HPDE6-E6E7 (cell line): Measurements from ENCODE around the gene ATP8A2.
"Not testable (repeated sequence)": the region's sequence is repeated elsewhere in the genome, so short reads cannot be mapped to it uniquely, and the experiment has no call there.

Experiments used
- DNase-seq: peaks from one replicate; pipeline ENCODE4 v3.0.0; 2011; ENCODE audit warnings: missing footprints; ENCODE audit errors: extremely low spot score

ATP8A2 gene

GRCh38 chr13:25462301-25463125 lies 90.7 kb downstream of the ATP8A2 start:
- no peak for DNase-seq

- no peak for DNase-seq
These were observed 91.7 kb downstream of the ATP8A2 start for GRCh38 chr13:25463496-25463895.

GRCh38 chr13:25466880-25467279 lies 95.1 kb downstream of the ATP8A2 start:
- DNase-seq: no peak

DNA sequence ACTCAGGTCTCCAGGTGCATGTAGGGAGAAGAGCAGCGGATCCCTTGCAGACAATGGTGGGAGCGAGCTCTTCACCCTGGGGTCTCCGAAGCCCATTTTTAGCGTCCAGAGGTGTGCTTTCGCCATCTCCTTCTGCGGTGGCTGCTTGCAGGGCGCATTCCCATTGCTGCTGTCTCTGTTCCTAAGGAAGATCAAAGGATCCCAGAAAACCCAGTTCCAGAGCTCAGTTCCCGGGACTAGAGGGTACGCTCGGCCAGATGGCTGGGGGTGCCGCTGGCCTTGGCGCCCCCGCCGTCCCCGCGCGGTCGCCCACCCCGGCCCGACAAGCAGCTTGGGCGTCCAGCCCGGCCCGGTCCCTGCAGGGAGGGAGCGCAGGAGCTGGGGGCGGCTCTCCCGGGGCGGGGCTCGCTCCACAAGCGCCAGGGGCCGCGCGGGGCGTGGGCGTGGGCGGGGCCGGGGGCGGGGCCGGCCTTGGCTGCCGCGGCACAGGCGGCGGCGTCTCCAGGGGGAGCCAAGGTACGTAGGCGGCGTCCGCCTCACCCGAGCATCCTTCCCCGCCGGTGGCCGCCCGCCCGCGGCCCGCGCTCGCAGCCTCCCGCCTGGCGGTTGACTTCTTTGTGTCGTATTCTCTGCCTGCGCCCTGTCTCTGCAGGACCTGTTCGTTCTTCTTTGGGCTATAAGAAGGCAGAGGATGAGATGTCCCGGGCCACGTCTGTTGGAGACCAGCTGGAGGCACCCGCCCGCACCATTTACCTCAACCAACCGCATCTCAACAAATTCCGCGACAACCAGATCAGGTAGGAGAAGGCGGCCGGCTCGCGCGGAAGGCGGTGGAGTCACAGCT lies 96.8 kb downstream of the ATP8A2 start:
- no peak for DNase-seq

- DNase-seq: no peak
These were observed 97.4 kb downstream of the ATP8A2 start for GRCh38 chr13:25469169-25469525.

- DNase-seq: no peak
These were observed 102.1 kb downstream of the ATP8A2 start for GRCh38 chr13:25473864-25474263.

GRCh38 chr13:25478186-25478585 lies 106.4 kb downstream of the ATP8A2 start:
- no peak for DNase-seq

GRCh38 chr13:25489238-25489637 lies 117.5 kb downstream of the ATP8A2 start:
- DNase-seq: no peak

DNA sequence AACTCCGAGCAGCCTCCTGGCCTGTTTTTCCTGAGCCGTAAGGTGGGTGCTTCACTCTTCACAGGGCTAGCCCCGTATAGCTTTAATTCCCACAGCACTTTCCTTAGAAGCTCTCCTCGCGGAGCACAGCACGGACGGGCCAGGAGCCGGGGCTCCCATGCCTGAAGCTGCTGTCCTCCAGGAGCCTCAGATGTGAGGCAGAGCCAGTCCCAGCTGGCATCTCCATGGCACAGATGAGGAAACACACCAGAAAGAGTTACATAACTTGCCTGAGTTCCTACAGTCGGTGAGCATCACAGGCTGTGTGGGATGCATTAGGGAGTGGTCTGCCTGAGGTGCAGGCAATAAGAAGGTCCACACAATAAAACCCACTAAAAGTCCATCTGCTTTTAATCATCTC lies 118.5 kb downstream of the ATP8A2 start:
- no peak for DNase-seq

DNA sequence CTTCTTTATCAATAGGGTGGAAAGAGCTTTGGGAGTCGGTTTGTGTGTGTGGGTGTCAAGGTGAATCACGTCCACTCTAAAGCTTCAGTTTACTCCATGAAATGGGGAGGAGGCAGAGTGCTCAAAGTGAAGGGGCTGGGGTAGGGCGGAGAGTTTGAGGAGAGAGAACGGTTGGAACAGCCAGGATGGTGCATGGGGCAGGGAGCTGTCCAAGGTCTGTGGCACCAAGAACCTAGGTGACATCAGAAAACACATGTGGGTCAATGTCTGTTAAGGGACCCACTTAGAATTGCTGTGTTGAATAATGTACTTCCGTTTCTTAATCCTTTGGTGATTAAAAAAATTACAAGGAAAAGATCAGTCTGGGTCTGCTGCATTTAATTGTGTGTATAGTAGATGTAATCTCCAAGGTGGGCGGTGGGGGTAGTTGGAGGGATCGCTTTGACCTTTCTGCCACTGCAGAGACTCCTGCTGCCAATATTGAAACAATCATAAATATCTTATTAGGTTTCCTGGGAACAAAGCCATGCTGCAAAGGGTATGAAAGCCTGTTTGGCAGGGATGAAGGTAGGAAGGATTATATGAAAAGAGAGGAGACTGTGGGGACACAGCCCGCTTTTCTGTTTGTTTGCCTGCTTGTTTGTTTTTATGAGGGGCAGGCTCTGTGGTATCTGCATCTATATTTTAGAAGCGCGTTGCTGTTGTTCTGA lies 122.3 kb downstream of the ATP8A2 start:
- no peak for DNase-seq

GRCh38 chr13:25494698-25495411 lies 123.1 kb downstream of the ATP8A2 start:
- no peak for DNase-seq

GRCh38 chr13:25501231-25501630 lies 129.5 kb downstream of the ATP8A2 start:
- DNase-seq: no peak

- no peak for DNase-seq
These were observed 130.3 kb downstream of the ATP8A2 start for GRCh38 chr13:25502031-25502430.

DNA sequence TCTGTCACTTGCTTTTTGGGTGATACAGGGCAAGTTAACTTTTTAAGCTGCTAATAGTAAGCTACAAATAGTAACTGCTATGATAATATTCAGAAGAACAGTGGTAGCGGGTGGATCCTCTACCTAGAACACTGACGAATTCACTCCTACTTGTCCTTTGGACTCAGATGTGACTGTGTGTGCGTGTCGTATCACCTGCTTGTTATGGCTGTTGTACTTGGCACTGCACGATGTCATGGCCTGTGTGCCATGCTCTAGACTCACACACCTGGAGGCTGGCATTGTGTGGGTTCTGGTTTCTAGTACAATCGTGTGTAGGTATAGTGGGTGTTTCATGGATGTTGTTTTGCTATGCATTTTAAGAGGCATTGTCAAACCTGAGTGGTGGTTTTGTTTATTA lies 130.8 kb downstream of the ATP8A2 start:
- DNase-seq: no peak

GRCh38 chr13:25503856-25504255 lies 132.1 kb downstream of the ATP8A2 start:
- no peak for DNase-seq

DNA sequence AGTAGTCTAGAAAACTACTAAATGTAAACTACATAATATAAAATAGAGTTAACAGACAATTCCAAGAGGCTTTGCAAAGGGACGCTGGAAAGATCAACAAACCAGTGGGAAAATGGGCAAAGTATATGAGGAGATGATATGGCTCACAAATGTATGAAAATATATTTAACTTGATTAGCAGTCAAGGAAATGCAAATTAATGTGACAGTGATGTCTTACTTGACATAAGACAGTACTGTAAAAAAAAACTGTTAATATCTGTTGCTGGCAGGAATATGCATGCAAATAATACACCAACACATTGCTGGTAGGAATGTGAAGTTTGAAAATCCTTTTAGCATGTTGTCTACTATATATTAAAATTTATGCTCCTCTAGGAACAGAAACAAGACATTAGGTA lies 136.1 kb downstream of the ATP8A2 start:
- no peak for DNase-seq

DNA sequence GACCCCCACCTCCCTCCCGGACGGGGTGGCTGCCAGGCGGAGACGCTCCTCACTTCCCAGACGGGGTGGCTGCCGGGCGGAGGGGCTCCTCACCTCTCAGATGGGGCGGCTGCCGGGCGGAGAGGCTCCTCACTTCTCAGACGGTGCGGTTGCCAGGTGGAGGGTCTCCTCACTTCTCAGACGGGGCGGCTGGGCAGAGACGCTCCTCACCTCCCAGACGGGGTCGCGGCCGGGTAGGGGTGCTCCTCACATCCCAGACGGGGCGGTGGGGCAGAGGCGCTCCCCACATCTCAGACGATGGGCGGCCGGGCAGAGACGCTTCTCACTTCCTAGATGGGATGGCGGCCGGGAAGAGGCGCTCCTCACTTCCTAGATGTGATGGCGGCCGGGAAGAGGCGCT lies 141.3 kb downstream of the ATP8A2 start:
- DNase-seq: not testable (repeated sequence)

GRCh38 chr13:25518441-25518840 lies 146.7 kb downstream of the ATP8A2 start:
- no peak for DNase-seq

DNA sequence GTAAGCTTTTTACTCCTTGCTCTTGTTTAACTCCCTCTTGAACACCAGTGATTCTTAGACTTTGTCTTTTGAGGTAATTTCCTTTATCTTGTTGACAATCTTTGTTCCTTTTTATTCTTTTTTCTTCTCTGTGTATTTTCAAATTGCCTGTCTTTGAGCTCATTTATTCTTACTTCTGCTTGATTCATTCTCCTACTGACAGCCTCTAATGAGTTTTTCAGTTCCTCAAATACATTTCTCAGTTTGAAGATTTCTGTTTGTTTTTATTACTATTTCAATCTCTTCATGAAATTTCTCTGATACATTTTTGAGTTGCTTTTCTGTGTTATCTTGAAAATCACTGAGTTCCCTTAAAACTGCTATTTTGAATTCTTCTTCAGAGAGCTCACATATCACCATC lies 154.1 kb downstream of the ATP8A2 start:
- no peak for DNase-seq

DNA sequence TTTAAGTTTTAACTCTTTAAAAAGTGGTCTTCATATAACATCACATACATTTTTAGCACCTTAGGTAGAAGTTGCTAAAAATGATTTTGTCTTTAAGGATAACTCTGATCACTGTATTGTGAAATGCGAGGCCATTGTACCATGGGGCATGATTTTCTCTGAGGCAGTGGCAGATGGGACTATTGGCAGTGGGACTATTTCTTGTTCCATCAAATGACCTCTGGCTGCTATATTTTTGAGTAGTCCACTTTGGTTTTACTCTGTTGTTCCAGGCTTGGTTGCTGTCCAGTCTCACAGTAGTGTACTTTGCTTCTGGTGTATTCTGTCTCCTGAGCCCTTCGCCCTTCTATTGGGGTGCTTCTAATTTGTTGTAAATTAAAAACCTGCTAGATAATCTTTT lies 156.5 kb downstream of the ATP8A2 start:
- DNase-seq: no peak

DNA sequence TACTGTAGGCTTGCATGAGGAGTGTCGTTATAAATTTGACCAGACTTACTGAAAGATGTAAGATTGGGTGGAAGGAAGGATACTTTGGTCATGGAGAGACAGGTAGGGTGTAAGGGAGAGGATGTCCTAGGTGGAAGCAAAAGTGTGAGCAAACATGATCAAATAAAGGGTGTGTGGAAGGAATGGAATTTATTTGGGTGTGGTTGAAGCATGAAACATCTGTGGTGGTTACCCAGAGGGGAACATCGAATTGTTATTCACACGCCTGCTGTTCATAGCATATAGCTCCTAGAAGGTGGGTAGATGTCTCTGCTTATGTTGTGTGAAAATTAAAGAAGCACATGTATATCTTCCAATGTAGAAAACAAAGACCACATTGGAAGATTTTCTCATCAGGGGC lies 157.7 kb downstream of the ATP8A2 start:
- no peak for DNase-seq

GRCh38 chr13:25538276-25538675 lies 166.5 kb downstream of the ATP8A2 start:
- no peak for DNase-seq
